GM18519 (cell line): Measurements from ENCODE around the gene METTL25.
A peak's percentile ranks its signal among the peaks of the same experiment; 100 is the strongest.

ENCODE experiments used
- ATAC-seq: cut with Tn5 transposase; IDR thresholded peaks from one replicate; pipeline ENCODE4 v1.9.1; 2021; ENCODE audit warnings: mild to moderate bottlenecking, moderate library complexity; ENCODE audit not compliant: unreplicated experiment, low FRiP score

The METTL25 gene

GRCh38 chr12:82519510-82519909, 161.2 kb downstream of the METTL25 start:
- ATAC-seq, result no peak

DNA sequence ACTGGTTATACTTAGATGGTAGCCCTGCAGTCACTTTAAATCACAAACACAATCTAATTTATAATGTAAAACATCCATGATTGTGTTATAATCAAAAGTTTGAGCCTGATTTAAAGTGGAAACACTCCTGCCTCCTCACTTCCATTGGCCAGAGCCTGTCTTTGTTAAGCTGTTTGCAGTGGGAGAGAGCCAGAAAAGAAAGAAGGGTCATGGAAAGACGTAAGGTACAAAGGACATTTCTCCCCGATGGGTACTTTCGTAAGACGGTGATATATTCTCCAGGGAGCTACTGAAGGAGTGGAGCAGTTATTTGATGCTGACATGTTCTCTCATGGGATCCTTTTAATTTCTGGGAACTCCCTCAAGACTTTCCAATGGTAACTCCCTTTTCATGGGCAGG, 164.0 kb downstream of the METTL25 start:
- no peak for ATAC-seq

DNA sequence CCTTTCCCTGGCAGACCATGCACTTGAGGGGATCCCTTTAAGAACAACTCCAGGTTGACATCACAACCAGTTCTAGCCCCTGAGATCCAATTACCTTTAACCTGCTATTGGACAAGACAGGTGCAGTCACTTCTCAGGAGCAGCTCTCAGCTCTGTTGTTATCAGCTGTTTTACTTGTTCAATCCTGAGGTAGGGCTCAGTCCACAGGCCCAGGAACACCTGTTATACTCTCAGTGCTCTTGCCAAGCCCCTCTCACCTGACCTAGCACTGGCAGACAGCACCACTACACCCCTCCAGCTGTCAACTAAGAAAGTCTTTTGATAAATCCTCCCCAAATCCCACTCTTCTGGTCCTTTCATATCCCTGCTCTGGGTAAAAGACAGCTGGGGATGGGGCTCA, 164.4 kb downstream of the METTL25 start:
- ATAC-seq, result no peak

DNA sequence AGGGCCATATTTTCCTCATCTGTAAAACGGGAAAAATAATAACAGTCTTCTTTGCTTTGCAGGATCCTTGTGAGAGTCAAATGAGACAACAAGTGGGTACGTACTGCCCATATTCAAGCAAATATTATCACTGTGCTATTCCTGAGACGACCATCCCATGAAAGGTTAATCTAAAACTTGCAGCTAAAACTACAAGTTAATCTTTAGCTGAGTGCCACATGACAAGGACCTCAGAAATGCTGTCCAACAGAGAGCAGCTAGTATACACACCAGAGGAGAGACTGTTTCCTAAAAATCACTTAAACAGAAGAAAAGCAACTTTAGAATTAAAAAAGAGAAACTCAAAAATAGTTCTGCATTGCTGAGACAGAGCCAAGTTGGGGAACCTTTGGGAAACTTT, 165.7 kb downstream of the METTL25 start:
- ATAC-seq, result no peak

DNA sequence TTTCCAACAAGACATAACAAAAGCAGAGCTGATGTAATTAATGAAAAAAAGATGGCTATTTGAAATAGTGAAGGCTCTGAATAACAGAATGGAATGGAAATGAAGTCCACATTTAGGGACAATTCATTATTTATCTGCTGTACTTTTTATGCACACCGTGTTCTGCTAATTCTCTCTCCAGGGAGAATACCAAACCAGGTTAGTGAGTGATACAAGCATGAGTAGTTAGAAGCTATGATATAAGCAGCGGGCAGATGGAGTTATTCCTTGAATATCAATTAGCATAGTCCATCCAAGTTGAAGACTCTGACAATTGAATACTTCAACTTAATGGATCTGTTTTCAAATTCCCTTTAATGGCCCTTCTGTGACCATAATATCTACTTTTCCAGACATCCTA, 166.3 kb downstream of the METTL25 start:
- no peak for ATAC-seq

DNA sequence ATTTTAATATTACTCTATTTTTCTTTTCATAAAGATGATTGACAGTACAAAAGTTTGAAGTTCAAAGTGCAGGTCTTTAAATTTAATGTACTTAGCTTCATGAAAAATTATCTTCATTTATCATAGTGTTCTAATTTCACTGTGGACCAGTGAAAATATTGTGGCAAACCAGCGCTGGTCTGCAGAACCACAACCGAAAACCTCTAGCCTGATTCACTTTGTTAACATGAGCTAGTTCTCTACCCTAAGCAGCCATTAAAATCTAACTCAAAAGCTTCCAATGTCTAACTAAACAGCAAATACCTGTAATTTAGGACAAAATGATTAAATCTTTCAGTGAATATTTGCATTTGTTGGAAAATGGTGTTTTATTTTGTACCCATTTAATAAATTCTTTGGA, 167.3 kb downstream of the METTL25 start:
- no peak for ATAC-seq

- ATAC-seq, result peak; percentile 74
Observed at GRCh38 chr12:82527165-82527780, 168.9 kb downstream of the METTL25 start.
